Epidermal melanocyte (primary cell): ENCODE results near the gene ZNF219.
"Not testable (repeated sequence)": the region's sequence is repeated elsewhere in the genome, so short reads cannot be mapped to it uniquely, and the experiment has no call there.

Experiments used
- DNase-seq: peaks from one replicate; pipeline ENCODE4 v3.0.0; 2011; ENCODE audit warnings: low spot score; ENCODE audit not compliant: insufficient read length

The ZNF219 gene

DNA sequence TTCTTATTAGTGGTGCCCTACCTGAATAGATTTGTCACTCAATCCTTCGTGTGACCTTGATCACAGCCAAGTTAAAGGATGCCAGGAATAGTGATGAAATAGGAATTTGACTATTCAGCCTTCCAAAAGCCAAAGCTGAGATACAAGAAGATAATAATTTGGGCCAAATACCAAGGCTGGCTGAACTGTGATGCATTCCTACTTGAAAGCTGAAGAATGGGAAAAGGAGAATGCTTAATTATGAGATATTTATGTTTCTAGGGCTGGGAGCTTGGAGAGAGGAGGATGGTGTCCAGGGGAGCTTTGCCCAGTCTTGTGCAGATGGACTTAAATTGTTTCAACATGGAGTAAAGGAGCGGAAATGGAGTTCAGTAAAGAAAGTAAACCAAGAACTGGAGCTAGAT, 51.1 kb downstream of the ZNF219 start:
- DNase-seq: no peak

DNA sequence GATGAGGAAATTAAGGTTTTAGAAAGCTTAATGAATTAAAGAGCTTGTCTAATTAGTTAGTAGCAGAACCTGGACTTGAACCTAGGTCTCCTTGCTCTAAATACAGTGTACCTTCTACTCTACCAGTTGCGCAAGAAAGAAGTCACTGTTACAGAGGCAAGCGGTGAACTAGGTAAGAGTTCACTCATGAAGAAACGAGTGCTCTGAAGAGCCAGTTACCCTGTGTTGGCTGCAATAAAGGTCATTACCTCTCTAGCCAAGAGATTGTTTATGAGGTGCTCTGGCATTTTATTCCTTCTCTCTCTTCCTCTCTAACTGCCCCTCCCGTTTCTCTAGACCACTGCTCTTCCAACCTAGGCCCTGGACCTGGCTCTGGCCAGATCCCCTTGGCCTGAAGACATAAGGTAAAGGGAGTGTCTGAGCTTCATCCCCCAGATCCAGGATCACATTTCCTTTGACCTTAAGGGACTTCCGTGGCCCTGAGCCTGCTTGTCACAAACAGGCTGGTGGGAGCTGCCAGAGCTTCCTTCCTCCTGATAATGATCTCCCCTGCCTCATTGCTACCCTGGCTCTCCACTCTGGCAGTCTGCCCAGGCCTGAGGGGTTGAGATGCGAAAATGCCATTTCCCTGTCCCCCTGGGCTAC, 54.4 kb downstream of the ZNF219 start:
- DNase-seq: no peak

DNA sequence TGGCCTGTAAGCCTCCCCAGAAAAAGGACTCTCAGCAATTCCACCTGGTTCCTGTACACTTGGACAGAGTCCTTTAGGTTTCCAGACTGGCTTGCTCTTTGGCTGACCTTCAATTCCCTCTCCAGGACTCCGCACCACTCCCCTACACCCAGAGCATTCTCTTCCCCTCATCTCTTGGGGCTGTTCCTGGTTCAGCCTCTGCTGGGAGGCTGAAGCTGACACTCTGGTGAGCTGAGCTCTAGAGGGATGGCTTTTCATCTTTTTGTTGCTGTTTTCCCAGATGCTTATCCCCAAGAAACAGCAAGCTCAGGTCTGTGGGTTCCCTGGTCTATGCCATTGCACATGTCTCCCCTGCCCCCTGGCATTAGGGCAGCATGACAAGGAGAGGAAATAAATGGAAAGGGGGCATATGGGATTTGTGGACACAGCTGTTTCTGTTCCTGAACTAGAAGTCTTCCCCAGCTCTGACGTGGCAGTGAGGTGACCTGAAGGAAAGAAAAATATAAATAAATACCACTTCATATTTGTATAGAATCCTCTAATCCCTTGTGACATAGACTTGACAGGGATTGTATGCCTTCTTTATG, 55.0 kb downstream of the ZNF219 start:
- DNase-seq: no peak

DNA sequence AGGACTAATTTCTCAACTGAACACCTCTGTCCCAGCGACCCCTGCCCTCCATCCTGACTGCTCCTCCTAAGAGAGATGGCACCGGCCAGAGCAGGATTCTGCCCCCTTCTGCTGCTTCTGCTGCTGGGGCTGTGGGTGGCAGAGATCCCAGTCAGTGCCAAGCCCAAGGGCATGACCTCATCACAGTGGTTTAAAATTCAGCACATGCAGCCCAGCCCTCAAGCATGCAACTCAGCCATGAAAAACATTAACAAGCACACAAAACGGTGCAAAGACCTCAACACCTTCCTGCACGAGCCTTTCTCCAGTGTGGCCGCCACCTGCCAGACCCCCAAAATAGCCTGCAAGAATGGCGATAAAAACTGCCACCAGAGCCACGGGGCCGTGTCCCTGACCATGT, 55.5 kb downstream of the ZNF219 start:
- no peak for DNase-seq

DNA sequence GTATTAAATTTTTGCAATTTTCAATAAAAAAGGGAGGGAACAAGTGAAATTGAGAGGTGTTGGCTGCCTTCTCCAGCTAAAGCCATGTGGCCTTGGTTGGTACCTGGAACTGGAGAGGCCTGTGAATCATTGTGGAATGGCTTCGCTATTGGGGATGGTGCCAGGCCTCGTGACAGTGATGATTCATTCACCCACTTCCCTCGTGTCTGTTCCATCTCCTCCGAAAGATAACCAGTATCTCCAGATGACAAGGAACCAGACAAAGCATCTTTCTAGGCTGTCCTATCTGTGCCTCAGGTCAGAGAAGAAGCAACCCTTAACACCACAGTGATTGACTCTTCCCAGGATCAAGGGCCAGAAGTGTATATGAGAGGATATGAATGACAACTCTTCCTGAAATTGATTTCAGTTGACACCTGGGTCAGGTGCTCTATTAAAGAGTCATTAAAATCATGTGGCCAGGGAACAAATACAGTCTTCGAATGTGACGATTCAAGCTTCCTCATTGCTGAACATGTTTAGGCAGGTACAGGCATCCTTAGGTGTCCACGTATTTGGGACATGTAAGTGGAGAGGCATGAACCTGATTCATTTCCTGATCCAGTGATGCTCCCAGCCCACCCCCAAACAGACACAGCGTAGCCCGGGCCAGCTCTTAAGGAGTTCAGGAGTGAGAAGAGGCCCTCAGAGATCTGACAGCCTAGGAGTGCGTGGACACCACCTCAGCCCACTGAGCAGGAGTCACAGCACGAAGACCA, 56.6 kb downstream of the ZNF219 start, which contains the start of gene RNASE7:
Gene RNASE7, plus strand, starts transcription at position 687 of the 758 bp plus-strand sequence. CDS start 631 bp downstream, outside the sequence.
- DNase-seq: no peak

DNA sequence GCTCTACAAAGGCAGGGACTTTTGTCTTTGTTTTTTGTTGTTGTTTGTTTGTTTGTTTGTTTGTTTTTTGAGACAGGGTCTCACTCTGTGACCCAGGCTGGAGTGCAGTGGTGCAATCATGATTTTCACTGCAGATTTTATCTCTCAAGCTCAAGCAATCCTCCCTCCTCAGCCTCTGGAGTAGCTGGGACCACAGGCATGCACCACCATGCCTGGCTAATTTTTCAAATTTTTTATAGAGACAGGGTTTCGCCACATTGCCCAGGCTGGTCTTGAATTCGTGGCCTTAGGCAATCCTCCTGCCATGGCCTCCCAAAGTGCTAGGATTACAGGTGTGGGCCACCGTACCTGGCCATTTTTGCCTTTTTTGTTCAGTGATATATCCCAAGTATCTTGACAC, 57.5 kb downstream of the ZNF219 start:
- DNase-seq: not testable (repeated sequence)

DNA sequence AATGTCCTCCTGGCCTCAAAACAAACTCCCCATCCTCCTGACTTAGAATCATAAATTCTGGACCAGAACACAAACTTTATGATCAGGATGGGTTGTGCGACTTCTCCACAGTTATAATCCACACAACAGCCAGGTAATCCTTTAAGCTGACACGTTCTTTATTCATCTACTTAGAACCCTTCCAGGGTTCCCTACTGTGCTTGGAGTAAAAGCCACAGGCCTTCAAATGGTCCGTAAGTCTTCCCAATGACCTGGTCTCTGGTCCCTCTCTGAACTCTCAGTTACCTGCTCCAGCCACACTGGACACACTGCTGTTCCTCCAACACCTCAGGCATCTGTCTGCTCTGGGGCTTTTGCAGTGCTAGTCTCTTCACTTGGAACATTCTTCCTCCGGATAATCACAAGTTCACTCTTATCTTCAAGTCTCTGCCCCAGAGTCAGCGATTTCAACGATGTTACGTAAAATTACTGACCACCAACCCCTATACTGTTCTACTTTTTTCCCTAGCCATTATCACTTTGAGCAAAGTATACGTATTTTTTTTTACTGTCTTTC, 58.0 kb downstream of the ZNF219 start:
- no peak for DNase-seq
